ENCODE measurements around the gene DDX25.

The DDX25 gene

GRCh38 chr11:125945797-125946520 lies 41.7 kb downstream of the DDX25 start, which contains the start of gene VSIG10L2:
TSS of gene VSIG10L2 (plus strand) at chr11:125946044. CDS start at chr11:125946056, 12 bp downstream.
- DNase-seq (ENCODE audit: low read depth) = no peak
- TF ChIP-seq, protein P1, sequence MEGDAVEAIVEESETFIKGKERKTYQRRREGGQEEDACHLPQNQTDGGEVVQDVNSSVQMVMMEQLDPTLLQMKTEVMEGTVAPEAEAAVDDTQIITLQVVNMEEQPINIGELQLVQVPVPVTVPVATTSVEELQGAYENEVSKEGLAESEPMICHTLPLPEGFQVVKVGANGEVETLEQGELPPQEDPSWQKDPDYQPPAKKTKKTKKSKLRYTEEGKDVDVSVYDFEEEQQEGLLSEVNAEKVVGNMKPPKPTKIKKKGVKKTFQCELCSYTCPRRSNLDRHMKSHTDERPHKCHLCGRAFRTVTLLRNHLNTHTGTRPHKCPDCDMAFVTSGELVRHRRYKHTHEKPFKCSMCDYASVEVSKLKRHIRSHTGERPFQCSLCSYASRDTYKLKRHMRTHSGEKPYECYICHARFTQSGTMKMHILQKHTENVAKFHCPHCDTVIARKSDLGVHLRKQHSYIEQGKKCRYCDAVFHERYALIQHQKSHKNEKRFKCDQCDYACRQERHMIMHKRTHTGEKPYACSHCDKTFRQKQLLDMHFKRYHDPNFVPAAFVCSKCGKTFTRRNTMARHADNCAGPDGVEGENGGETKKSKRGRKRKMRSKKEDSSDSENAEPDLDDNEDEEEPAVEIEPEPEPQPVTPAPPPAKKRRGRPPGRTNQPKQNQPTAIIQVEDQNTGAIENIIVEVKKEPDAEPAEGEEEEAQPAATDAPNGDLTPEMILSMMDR (conservative IDR thresholded peaks at IDR 0.05; ENCODE audit: control insufficient read depth, insufficient read depth, low read depth, low read length) = no peak
- no peak within 1 kb of the TSS for H3K4me3 ChIP-seq (ENCODE audit: control insufficient read depth, low read depth, low read length)

DNA sequence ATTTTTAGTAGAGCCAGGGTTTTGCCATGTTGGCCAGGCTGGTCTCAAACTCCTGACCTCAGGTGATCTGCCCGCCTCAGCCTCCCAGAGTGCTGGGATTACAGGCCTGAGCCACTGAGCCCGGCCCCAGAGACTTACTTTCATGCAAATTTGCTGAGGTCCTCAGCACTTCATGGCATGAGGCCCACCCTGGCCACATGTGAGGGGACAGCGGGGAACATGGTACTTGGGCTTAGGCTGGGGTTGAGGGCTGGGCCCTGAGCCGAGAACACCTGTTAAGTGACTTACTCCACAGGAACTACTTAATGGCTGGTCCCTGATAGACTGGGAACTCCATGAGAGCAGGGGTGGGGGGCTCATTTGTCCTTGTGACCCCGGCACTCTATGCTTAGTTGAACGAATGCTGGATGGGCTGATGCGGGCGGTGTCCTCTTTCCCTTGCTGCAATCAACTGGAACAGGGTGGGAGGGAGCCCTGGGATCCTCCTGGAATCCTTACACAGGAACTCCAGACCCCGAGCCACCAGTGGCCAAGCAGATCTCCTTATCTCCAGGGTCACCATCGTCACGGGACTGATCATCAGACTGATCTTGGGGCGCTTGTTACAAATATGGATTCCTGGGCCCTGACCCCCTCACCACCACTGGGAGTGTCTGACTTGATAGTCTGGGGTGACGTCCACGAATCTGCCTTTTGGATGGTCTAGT lies 42.6 kb downstream of the DDX25 start:
- no peak for DNase-seq (ENCODE audit: low read depth)
- H3K4me3 ChIP-seq (ENCODE audit: control insufficient read depth, low read depth, low read length) = no peak overlapping the region
- TF ChIP-seq, protein P1 (conservative IDR thresholded peaks at IDR 0.05; ENCODE audit: control insufficient read depth, insufficient read depth, low read depth, low read length) = no peak

DNA sequence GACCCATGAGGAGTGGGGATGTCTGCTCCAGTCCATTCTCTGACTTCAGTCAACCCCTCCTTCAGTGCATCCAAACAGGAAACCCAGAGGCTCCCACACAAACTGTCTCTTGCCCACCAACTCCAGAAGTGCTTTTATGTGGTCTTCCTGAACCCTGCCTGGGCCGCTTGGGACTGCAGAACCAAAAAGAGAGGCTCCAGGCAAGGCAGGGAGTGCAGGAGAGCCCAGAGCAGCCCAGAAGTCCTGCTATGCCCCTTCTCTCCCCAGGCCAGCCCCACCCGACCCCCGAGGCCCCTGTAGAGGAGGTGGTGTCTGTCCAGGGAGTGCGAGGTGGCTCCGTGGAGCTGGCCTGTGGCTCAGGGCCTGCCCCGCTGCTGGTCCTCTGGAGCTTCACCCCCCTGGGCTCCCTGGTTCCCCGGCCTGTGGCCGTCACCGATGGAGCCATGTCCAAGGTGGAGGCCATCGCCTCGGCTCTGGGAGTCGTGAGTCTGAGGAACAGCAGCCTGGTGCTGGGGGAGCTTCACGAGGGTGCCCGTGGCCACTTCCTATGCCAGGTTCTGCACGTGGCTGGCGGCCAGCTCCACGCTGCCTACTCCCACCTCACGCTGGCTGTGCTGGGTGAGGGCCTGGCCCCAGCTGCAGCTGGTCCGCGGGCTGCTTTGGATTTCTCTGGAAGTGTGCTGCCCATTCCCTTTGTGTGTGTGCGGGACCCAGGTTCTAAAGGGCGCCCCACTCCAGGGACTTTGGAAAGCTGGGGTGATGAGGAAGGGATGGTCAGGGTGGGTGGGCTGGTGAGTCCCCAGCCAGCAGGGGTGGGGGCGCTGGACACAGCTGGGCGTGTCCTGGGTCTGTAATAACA lies 43.3 kb downstream of the DDX25 start:
- TF ChIP-seq, protein P1 (conservative IDR thresholded peaks at IDR 0.05; ENCODE audit: control insufficient read depth, insufficient read depth, low read depth, low read length) = no peak

DNA sequence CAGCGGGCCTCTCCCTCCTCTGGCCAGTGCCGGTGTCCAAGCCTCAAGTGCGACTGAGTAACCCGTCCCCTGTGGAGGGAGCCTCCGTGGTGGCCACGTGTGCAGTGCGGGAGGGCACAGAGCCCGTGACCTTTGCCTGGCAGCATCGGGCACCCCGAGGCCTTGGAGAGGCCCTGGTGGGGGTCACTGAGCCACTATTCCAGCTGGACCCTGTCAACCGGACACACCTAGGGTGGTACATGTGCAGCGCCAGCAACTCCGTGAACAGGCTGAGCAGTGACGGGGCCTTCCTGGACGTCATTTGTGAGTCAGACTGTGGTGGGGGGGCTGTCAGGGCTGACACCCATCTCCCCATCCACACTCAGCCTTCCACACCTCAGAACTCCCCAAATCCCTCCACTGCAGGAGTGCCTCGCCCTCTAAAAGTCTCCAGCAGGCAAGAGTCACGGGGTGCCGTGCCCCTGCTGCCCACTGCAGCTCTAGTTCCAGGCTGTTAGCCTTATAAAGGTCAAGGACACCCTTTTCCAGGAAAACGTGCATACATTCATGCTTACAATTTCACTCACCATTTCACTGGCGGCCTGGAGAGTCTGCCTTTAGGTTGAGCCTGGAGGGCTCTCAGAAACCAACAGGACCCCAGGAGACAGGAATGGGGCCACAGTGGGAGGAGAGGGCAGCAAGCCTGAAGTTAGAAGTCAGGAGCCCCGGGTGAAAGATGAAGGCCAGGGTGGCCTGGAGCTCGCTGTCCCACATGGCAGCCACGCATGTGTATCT lies 44.2 kb downstream of the DDX25 start:
- TF ChIP-seq, protein P1 (conservative IDR thresholded peaks at IDR 0.05; ENCODE audit: control insufficient read depth, insufficient read depth, low read depth, low read length) = no peak
- DNase-seq (ENCODE audit: low read depth) = no peak
- no peak overlapping the region for H3K4me3 ChIP-seq (ENCODE audit: control insufficient read depth, low read depth, low read length)

More for the DNA sequence above, 43.3 kb downstream of the DDX25 start:
- no peak for DNase-seq (ENCODE audit: low read depth)
- H3K4me3 ChIP-seq (ENCODE audit: control insufficient read depth, low read depth, low read length) = no peak overlapping the region

DNA sequence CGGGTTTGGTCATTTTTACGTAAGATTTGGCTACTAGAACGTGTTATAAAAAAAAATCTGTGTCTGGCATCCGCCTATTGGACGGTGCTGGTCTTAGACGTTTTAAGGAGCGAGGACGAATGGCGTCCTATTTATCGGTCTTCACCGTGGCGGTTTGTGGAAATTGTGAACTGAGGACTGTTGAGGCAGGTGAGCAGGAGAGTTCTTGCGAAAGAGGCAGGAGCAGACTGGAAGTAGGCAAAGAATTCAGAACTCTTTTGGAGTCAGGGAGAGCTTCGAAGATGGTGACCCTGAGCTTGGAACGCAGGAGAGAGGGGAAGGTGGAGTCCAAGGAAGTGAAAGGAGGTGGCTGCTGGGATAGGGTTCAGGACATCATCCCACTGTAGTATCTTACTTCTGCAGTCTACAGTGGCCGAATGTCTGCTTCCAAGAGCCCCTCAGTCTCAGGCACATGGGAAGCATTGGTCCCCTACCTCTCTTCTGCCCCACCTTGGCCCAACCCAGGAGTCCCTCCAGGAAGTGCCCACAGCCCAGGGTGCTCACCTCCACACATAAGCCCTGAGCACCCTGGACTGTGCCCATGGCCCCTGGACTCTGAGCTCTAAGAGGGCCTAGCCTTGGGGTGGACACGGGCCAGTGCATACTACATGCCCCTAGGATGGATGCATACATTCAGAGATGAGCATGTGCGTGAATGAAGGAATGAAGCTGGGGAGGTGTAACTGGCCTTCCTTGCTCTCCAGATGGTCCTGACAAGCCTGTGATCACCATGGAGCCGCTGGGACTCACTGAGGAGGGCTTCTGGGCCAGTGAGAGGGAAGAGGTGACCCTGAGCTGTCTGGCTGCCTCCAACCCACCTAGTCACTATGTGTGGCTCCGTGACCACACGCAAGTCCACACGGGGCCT lies 45.2 kb downstream of the DDX25 start:
- no peak for DNase-seq (ENCODE audit: low read depth)
- TF ChIP-seq, protein P1 (conservative IDR thresholded peaks at IDR 0.05; ENCODE audit: control insufficient read depth, insufficient read depth, low read depth, low read length) = no peak
- no peak overlapping the region for H3K4me3 ChIP-seq (ENCODE audit: control insufficient read depth, low read depth, low read length)

All from fibroblast of mammary gland (primary cell).